WERI-Rb-1 (cell line): ENCODE results near the gene ZNF891.

Experiments
- DNase-seq: peaks from one replicate; pipeline ENCODE4 v3.0.0-alpha.2; 2020
- H3K27ac ChIP-seq: fragments of 250-450 bp; sonication (Bioruptor Pico); 2 replicates; pipeline ENCODE4 v1.5.1; 2020; ENCODE audit warnings: mild to moderate bottlenecking, moderate library complexity
- H3K27me3 ChIP-seq: fragments of 250-450 bp; sonication (Bioruptor Pico); 2 replicates; pipeline ENCODE4 v1.5.1; 2021; ENCODE audit warnings: mild to moderate bottlenecking, low read depth, moderate library complexity; ENCODE audit not compliant: insufficient read depth, severe bottlenecking
- H3K36me3 ChIP-seq: fragments of 250-450 bp; sonication (Bioruptor Pico); 2 replicates; pipeline ENCODE4 v1.5.1; 2020; ENCODE audit warnings: mild to moderate bottlenecking, moderate library complexity
- H3K4me3 ChIP-seq: 2 replicates; pipeline ENCODE4 v1.5.1; 2011; ENCODE audit warnings: low read depth, mild to moderate bottlenecking, control low read depth, low read length
- H3K9me3 ChIP-seq: fragments of 250-450 bp; sonication (Bioruptor Pico); 2 replicates; pipeline ENCODE4 v1.5.1; 2021; ENCODE audit warnings: mild to moderate bottlenecking, moderate library complexity; ENCODE audit not compliant: severe bottlenecking
- TF ChIP-seq, protein P1 (sequence below): IDR thresholded peaks from 2 replicates; pipeline ENCODE4 v1.5.1; 2011; ENCODE audit warnings: low read depth, mild to moderate bottlenecking, control low read depth, inconsistent platforms, low read length

Gene ZNF891

GRCh38 chr12:133061954-133062353 lies 68.1 kb downstream of the ZNF891 start:
- Histone ChIP-seq H3K36me3 (peaks cover 25% of the 10 kb centered on the region), H3K9me3 (peaks cover 89% of the 10 kb centered on the region), H3K27me3 (no peaks in the 10 kb centered on the region), H3K27ac (no peak overlapping the region), H3K4me3 (no peak overlapping the region)
- TF ChIP-seq, protein P1, sequence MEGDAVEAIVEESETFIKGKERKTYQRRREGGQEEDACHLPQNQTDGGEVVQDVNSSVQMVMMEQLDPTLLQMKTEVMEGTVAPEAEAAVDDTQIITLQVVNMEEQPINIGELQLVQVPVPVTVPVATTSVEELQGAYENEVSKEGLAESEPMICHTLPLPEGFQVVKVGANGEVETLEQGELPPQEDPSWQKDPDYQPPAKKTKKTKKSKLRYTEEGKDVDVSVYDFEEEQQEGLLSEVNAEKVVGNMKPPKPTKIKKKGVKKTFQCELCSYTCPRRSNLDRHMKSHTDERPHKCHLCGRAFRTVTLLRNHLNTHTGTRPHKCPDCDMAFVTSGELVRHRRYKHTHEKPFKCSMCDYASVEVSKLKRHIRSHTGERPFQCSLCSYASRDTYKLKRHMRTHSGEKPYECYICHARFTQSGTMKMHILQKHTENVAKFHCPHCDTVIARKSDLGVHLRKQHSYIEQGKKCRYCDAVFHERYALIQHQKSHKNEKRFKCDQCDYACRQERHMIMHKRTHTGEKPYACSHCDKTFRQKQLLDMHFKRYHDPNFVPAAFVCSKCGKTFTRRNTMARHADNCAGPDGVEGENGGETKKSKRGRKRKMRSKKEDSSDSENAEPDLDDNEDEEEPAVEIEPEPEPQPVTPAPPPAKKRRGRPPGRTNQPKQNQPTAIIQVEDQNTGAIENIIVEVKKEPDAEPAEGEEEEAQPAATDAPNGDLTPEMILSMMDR = no peak
- DNase-seq = no peak

GRCh38 chr12:133058203-133059113 lies 71.6 kb downstream of the ZNF891 start:
- Histone ChIP-seq H3K36me3 (peaks cover 46% of the 10 kb centered on the region), H3K4me3 (no peak overlapping the region), H3K27ac (no peak overlapping the region), H3K9me3 (peaks cover 79% of the 10 kb centered on the region), H3K27me3 (no peaks in the 10 kb centered on the region)
- TF ChIP-seq, protein P1 = no peak
- no peak for DNase-seq

GRCh38 chr12:133057446-133057845 lies 72.6 kb downstream of the ZNF891 start:
- TF ChIP-seq, protein P1 = no peak
- Histone ChIP-seq H3K9me3 (peaks cover 81% of the 10 kb centered on the region), H3K4me3 (no peak overlapping the region), H3K27me3 (no peaks in the 10 kb centered on the region), H3K27ac (no peak overlapping the region), H3K36me3 (peaks cover 55% of the 10 kb centered on the region)
- no peak for DNase-seq
